GM11168 (cell line): ENCODE measurements around the gene IQSEC1.

Experiments
- in situ Hi-C: fragments of 300-500 bp; cut with MboI; formaldehyde crosslinking; loops from one replicate; pipeline ENCODE4 v1.12.0; 2022; ENCODE audit warnings: low sequenced_read_pairs; ENCODE audit not compliant: unreplicated experiment

Gene IQSEC1

DNA sequence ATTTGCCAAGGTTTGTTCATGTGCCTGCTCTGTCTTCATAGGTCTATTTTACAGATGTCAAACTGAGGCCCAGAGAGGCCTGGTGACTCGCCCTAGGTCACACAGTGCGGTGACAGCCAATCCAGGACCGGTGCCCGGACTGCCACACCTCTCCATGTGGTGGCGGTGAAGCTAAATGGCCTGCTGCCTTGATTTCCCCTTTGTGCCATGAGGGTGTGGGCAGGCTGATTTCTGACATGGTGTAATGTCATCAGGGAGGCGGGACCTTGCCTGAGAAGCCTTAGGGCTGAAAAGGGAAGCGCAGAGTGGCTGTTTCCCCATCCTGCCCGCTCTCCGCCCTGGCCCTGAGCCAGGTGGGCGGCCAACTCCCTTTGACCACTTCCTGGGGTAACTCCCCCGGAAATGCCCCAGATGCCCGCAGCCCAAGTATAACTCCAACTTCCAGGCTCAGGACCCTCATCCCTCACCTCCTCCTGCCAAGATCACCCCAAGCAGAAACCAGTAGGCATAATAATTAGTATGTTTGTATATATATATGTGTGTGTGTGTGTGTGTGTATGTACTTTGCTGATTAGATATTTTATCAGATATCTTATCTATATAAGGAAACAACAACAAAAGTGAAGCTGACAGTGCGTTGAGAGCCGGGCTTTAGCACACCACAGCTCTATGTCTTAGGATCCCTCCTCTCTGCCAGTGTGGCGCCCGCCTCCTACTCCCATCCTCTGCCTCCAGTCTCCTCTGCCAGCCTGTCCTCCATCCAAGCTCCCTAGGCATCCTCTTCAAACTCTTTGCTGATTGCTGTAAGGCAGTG lies 63.9 kb downstream of the IQSEC1 start:
- in situ Hi-C loops: no loop called here

DNA sequence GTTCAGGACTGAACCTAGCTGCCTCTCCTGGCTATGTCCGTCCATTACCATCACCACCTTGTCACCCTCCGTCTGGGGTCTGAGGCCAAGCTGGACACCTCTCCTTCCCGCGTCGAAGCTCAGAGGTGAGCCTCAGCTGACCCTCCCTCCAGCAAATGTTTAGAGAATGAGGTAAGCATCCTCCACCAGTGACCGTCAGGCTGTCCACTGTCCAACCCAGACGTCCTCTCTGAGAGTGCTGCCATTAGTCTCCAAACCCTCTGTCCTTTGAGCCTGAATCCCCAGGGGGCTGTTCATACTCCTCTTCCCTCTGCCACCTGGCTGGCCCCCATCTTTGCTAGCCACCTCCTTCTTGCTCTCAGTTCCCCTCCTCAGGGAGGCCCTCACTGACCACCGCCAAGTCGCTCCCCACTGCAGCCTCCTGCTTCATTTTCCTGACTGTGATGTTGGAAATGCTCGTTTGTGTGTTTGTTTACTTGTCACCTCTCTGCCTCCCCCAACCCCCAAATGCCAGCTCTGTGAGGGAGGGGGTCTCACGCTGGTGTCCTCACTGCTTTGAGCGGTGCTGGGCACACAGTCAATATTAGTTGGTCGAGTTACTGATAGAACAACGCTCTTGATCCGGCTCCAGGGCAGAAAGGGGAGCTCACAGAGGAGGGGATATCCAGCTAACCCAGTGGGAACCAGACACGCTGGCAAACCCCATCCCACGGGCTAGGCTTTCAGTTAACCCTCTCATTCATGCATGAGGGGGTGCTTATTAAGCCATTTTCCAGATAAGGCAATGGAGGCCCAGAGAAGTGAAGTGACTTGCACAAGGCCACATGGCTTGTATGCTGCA lies 64.9 kb downstream of the IQSEC1 start:
- in situ Hi-C loops: no loop called here

DNA sequence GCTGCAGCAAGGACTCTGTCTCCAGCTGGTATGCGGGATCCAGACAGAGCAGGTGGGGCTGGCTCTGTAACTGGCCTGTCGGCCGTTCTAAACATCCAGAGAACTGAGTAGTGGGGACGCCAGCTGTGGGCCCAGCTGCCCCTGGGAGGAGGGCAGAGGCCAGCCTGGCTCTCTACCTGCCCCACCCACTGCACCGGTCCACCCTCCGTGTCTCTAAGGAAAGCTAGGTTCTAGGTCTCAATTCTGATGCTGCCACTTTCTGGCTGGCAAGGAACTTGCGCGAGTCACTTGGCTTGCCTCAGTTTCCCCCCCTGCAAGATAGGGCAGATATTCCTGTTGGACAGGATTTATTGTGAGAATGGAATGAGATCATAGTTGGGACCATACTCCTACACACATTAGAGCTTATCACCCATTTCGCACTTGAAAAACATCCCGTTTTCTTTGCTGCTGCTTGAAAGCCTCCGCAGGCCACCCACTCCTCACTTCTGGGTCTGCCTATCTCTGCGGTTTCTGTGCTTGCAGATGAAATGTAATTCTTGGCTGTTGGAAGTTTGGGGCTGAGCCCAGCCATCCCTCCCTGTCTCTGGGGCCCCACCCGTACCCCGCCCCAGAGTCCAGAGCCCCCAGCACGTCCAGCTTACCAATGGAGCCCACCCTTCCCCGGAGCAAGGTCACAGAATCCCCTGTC lies 65.8 kb downstream of the IQSEC1 start:
- in situ Hi-C loops: no loop called here

DNA sequence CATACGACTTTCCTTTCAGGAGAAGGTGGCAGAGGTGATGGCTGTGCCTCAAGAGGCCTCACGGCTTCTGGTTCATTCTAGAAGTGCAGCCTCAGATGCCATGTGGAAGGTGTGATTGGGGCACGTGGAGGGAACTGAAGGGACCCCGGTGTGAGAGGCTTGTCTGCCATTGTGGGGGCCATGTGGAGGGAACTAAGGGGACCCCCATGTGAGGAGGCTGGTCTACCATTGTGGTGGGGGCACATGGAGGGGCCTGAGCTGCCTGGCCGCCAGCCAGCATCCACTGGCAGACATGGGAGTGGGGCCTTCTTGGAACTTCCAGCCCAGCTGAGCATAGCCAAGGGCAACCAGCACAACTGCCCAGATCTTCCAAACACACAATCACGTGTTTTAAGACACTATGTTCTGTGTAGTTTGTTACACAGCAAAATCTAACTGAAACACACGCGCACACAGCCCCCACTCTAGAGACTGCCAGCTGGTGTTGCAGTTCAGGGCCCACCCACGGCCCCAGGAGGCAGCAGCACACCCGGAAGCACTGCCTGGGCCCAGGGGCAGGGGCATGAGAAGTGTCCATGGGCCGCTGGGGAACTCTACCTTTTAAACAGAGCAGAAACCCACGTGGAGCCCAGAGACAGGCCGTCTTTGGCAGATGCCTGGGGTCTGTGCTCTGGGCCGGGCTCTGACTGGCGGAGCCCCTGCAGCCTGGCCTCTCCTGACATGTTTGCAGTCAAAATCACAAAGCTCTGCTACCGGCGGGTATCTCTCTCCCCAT lies 66.8 kb downstream of the IQSEC1 start:
- in situ Hi-C loops: no loop called here

DNA sequence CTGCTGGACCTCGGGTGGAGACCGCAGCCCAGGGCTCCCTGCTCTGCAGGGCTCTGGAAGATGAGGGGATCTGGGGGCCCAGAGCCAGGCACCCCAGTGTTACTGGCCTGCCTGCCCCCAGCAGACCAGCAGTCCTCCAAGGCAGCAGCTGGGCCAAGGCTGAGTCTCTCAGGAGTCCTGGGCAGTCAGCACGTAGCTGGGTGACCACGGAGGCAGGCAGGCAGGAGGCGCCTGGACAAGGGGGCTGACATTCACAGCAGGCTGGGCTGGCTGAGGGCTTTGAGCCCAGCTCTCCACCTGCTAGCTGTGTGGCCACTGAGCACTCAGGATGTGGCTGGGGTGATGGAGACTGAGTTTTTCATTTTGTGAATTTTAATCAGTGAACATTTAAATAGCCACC lies 67.9 kb downstream of the IQSEC1 start:
- in situ Hi-C loops: no loop called here

- in situ Hi-C loops: no loop called here
Observed at GRCh38 chr3:13004376-13004775, 68.9 kb downstream of the IQSEC1 start.

DNA sequence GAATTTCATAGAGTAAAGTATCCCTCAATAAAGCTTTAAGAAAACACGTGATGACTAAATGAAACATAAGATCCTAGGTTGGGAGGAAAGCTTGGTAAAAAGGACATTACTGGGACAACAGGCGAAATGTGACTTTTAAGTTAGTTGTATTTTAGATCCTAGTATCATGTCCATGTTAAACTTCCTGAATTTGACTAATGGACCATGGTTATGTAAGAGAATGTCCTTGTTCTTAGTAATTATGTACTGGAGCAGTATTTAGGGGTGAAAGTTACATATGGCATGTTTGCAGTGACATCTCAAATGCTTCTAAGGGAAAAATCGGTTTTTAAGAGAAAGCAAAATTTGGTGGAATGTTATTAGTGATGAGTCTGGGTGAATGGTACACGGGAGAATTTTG lies 69.6 kb downstream of the IQSEC1 start:
- in situ Hi-C loops: no loop called here

DNA sequence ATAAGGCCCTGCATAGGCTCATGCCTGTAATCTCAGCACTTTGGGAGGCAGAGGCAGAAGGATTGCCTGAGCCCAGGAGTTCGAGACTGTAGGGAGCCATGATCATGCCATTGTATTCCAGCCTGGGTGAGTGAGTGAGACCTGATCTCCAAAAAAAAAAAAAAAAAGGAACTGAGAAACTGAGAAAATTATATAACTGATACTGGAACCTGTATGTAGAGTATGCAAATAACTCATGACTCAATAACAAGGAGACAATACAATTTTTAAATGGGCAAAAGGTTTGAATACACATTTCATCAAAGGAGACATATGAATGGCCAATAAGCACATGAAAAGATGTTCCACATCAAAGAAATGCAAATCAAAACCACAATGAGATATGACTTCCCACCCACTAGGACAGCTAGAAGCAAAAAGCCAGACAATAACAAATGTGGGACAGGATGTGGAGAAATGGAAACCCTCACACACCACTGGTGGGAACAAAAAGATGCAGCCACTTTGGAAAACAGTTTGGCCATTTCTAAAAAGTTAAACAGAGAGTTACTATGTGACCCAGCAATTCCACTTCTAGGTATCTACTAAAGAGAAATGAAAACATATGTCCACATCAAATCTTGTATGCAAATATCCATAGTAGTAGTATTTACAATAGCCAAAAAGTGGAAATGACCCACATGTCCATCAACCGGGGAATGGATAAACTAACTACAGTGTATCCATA lies 70.7 kb downstream of the IQSEC1 start:
- in situ Hi-C loops: no loop called here

DNA sequence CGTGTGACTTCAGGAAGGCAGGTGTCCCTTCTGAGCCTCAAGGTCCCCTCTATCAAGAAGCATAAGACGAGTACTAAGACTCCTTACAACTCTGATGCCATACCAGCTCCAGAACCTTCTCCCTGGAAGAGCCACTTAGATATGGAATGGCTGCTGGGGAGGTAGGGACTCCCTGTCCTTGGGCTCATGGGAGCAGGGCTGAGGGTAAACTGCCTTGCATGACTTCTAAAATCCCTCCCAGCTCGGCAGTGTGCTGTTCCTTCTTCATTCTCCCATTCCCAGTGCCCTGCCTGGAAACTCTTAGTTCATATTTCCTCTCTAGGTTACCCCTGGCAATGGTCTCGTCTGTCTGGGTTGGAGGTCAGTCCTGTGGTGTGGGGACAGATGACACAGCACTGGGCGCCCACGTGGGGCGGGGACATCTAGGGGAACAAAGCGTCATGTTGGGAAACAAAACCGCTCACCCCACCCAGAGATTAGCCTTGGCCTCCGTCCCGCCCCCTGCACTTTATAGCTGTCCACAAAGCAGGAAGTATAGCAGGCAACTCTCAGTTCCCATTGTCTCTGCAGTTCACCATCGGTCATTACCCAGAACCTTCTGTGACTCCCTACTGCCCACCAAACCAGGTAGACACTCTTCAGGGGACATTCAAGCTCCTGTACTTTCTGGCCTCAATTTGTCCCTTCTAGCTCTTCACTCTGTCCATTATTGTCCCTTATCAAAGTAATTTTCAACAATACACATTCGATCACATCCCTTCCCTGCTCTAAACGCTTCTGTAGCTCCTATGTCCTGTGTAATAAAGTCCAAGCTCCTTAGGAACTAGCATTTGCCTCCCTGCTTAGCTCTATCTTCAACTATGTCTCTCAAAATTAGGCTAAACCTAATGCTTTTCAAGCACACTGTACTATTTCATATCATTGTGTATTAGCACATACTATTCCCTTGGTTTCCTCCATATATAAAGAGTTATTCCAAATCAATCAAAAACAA lies 73.8 kb downstream of the IQSEC1 start:
- in situ Hi-C loops: no loop called here

DNA sequence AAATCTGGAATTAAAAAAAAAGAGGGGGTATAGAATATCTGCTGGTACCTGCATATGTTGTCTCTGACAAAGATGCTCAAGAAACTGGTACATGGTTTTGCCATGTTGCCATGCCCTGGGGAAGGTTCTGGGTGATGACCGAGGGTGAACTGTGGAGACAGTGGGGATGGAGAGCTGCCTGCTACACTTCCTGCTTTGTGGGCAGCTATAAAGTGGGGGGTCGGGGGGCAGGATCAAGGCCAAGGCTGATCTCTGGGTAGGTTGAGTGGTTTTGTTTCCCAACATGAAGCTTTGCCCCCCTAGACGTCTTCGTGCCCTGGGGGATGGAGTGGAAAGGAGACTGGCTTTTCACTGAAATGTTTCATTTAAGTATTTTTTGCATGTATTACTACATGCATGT lies 74.6 kb downstream of the IQSEC1 start:
- in situ Hi-C loops: no loop called here

GRCh38 chr3:12997387-12997786 lies 75.8 kb downstream of the IQSEC1 start:
- in situ Hi-C loops: no loop called here

DNA sequence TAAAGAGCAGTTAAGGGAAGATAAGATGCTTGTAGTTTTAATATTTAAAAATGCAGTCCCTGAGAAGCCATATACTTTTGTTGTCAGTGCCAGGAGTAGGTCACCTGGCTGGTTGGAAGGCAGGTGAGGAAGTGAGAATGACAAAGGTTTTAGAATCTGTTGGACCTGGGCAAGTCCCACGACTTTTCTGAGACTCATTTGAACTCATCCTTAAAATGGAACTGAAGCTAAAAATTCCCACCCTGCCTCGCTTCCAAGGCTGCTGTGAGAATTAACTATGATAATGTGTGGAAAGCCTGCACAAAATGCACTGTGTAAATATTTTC lies 77.1 kb downstream of the IQSEC1 start:
- in situ Hi-C loops: no loop called here

DNA sequence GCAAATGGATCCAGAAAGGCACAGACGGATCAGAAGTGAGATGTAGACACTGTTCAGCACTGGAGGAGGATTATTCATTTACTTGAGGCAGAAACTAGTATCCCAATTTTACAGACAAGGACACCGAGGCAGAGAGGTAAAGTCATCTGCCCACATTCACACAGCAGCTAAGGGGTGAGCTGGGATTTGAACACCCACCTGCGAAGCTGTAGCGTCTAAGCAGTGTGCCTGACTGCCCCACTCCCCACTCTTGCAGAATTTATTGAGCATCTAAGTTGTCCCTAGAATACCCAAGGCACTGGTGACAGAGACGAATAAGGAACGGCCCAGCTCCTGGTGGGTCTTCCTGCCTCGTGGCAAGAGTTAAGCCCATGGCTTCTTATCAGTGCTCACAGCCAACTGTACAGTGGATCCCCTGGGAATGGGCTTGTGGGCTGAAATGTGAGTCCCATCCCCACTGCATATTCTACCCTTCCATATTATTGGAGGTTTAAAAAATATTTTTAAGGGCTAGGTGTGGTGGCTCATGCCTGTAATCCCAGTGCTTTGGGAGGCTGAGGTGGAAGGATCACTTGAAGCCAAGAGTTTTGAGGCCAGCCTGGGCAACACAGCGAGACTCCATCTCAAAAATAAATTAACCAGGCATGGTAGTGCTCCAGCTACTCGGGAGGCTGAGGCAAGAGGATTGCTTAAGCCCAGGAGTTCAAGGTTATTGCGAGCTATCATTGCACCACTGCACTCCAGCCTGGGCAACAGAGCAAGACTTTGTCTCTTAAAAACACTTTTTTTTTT lies 77.6 kb downstream of the IQSEC1 start:
- in situ Hi-C loops: no loop called here

GRCh38 chr3:12994607-12995388 lies 78.4 kb downstream of the IQSEC1 start:
- in situ Hi-C loops: no loop called here

DNA sequence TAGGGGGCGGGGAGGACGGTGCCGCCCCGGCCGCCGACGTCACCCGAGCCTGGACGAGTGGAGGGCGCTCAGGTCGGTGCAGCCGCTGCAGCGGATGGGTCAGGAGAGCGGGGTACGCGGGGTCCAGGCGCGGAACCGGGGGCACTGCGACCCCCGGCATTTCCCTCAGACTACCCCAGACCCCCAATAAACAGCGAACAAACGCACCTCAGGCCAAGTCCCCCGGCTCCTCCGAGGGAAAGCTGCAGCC lies 78.9 kb downstream of the IQSEC1 start:
- in situ Hi-C loops: no loop called here

DNA sequence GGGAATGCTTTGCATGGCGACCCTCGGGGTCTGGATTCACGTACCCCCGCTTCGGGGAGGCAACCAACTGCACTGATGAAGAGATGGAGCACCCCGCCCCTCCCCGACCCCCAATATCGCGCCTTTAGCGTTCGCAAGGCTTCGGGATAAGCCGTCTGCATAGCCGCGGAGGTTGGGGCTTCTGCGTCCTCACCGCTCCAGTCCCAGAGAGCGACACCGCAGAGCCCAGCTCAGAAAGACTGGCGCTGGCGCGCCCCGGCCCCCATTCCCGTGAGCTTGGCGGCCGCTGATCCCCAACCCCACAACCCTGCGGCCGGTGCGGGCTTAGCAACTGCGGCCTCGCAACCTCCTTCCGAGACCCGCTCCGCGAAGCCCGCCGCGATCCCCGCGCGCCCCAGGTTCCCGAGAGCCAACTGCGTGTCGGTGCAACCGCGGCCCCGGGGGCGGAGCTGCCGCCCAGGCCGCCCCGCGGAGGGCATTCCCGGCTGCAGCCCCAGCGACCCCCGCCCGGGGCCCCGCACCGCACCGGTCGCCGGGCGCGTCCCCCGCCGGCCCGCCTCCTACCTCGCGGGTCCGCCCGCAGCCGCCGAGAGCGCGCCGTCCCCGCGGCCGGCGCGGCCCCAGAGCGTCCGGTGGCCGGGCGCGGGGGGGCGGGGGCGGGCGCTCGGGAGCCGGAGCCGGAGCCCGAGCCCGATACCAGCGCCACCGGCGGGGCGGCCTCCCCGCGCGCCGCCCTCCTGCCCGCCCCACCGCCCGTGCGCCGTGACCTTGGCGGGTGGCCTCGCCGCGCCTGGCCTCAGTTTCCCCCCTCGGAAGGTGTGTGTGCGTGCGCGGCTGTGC lies 79.5 kb downstream of the IQSEC1 start:
- in situ Hi-C loops: no loop called here
